Stimulated activated CD4-positive, alpha-beta T cell treated with anti-CD3 and anti-CD28 coated beads, Interleukin-1b, Interleukin-23, amount 100 ng/mL, for 1 hour (primary cell): ENCODE data around the gene TAT.

Source experiments
- DNase-seq, 2 donors: peaks; one replicate each; pipeline ENCODE4 v3.0.0-alpha.2; 2020; ENCODE audit warnings: low read depth in 2 of 2

Gene TAT

DNA sequence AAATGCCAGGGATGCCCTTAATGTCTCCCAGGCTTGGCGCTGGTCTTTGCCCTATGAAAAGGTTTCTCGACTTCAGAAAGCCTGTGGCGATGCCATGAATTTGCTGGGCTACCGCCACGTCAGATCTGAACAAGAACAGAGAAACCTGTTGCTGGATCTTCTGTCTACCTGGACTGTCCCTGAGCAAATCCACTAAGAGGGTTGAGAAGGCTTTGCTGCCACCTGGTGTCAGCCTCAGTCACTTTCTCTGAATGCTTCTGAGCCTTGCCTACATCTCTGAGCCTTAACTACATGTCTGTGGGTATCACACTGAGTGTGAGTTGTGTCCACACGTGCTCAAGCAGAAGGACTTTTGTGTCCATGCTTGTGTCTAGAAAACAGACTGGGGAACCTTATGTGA is 39.2 kb downstream of the TAT start:
- no peak for DNase-seq

DNA sequence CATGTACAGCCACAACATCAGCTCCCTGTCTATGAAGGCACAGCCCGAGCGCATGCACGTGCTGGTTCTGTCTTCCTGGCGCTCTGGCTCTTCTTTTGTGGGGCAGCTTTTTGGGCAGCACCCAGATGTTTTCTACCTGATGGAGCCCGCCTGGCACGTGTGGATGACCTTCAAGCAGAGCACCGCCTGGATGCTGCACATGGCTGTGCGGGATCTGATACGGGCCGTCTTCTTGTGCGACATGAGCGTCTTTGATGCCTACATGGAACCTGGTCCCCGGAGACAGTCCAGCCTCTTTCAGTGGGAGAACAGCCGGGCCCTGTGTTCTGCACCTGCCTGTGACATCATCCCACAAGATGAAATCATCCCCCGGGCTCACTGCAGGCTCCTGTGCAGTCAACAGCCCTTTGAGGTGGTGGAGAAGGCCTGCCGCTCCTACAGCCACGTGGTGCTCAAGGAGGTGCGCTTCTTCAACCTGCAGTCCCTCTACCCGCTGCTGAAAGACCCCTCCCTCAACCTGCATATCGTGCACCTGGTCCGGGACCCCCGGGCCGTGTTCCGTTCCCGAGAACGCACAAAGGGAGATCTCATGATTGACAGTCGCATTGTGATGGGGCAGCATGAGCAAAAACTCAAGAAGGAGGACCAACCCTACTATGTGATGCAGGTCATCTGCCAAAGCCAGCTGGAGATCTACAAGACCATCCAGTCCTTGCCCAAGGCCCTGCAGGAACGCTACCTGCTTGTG is 40.0 kb downstream of the TAT start:
- DNase-seq, result no peak

DNA sequence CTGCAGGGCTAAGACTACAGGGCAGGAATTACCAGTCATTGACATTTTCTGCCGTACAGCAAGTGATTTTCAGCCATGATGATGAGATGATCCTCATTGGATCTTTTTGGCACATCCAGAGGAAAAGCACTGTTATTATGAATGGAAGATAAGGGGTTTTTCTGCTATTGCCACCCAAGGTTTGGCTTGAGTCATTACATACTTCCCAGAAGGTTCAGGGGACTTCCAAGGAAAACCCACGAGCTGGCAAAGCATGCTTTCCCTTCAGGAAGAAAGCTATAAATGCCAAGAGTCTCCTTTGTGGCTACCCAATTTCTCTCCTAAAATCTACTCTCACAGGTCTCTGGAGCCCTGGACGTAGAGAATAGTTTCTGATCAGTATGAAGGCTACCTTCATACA is 44.5 kb downstream of the TAT start:
- DNase-seq, result no peak

DNA sequence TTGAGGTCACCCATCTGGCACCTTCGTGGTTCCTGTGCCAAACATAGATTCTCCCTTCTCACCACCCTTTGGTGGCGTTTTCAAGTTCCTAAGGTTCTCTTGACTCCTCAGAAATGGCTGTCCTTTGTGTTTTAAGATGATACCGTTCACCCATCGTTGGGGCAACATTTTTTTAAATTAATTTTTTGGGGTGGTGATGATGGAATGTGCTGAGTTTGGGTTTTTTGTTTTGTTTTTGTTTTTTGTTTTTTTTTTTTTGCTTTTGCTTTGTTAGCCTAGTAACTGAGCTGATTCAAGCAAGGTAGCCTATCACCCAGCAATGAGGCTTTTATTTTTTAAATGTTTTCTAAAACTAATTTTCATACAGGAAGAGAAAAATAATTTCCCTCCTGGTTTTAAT is 48.0 kb downstream of the TAT start:
- DNase-seq, result no peak

GRCh38 chr16:71528257-71528656 is 48.6 kb downstream of the TAT start:
- DNase-seq, result no peak

DNA sequence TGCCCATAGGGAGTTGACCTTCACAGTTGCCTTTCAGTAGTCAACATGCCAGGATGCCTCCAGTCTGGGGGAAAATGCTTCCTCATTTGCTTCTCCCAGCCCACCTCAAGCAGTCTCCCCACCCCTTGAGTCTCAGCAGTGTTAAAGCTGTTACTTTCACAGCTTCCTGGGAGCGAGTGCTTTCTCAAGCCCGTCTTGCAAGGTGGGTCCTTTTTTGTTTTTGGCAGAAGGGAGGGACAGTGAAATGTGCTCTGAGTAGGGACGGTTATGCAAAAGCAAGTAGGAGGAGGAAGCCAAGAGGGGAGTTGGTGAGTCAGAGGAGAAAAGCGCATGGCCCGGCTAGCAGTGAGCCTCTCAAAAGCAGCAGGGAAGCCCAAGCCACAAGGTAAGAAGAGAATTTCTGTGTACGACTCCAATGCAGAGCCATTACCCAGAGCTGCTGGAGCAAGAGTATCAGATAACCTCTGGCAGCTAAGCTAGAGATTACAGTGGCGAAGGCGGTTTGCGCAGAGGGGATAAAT is 50.7 kb downstream of the TAT start, which contains the start of gene CHST4:
Gene CHST4 (plus strand): TSS at position 316 of the 521 bp plus-strand sequence. CDS start 10,252 bp downstream, outside the sequence.
- no peak for DNase-seq

GRCh38 chr16:71524566-71525553 is 52.0 kb downstream of the TAT start:
- DNase-seq, result no peak

- no peak for DNase-seq
Measured at GRCh38 chr16:71520550-71520949, 56.3 kb downstream of the TAT start.
